IMR-90 (cell line): ENCODE measurements around the gene MOCOS. TPM values are rescaled to one million over a fixed set of nuclear protein-coding genes. Genes with fewer than 3 reads are reported as not detected.

Experiments used
- ATAC-seq: fragments of 200-7000 bp; cut with Tn5 transposase; 2 replicates; pipeline ENCODE4 v1.9.1; 2020; ENCODE audit warnings: low read depth, mild to moderate bottlenecking, moderate library complexity
- BruUV-seq: library from RNA; stranded (reverse); fragments of 400-500 nt; replicated peaks from 2 replicates; lab custom pipeline; 2021; lab: Mats Ljungman, UMichigan
- CTCF ChIA-PET: fragments of 300-600 bp; formaldehyde crosslinking; extraction: SDS; loops from one replicate; lab custom pipeline; 2021; ENCODE audit warnings: antibody characterized with exemption; lab: Yijun Ruan, JAX
- POLR2A ChIA-PET: fragments of 300-600 bp; sonication (Branson Sonifier 250); formaldehyde crosslinking; loops from one replicate; lab custom pipeline; 2022; ENCODE audit warnings: antibody characterized with exemption; ENCODE audit not compliant: unreplicated experiment; lab: Charles Lee
- DNase-seq: peaks from one replicate; pipeline ENCODE4 v3.0.0; 2013
- H2AFZ ChIP-seq: replicated peaks from 2 replicates; pipeline ENCODE3; 2013; ENCODE audit warnings: low read length, mild to moderate bottlenecking; ENCODE audit not compliant: poor library complexity
- H2AK5ac ChIP-seq: 2 replicates; pipeline ENCODE4 v1.6.1; 2013; ENCODE audit warnings: low read depth, low read length, inconsistent platforms
- H2AK9ac ChIP-seq: replicated peaks from 2 replicates; pipeline ENCODE3; 2013; ENCODE audit warnings: mild to moderate bottlenecking, low read depth, low read length, moderate library complexity; ENCODE audit not compliant: poor library complexity
- H2BK120ac ChIP-seq: 2 replicates; pipeline ENCODE4 v1.6.1; 2013; ENCODE audit warnings: low read depth, low read length, inconsistent platforms
- H2BK15ac ChIP-seq: 3 replicates; pipeline ENCODE4 v1.6.1; 2013; ENCODE audit warnings: low read depth, low read length, inconsistent platforms
- H2BK20ac ChIP-seq: 2 replicates; pipeline ENCODE4 v1.6.1; 2013; ENCODE audit warnings: low read depth, mild to moderate bottlenecking, inconsistent platforms, low read length, moderate library complexity
- H2BK5ac ChIP-seq: 2 replicates; pipeline ENCODE4 v1.6.1; 2013; ENCODE audit warnings: mild to moderate bottlenecking, low read depth, low read length, inconsistent platforms; ENCODE audit not compliant: poor library complexity, severe bottlenecking
- H3K14ac ChIP-seq: replicated peaks from 2 replicates; pipeline ENCODE4 v1.6.1; 2013; ENCODE audit warnings: low read depth, low read length, inconsistent platforms
- H3K18ac ChIP-seq: 2 replicates; pipeline ENCODE4 v1.6.1; 2013; ENCODE audit warnings: low read depth, low read length, control low read depth
- H3K23ac ChIP-seq: 2 replicates; pipeline ENCODE4 v1.6.1; 2013; ENCODE audit warnings: low read depth, low read length, inconsistent platforms
- H3K27ac ChIP-seq: 2 replicates; pipeline ENCODE4 v1.5.1; 2013; ENCODE audit warnings: mild to moderate bottlenecking, control low read depth, low read length; ENCODE audit not compliant: insufficient read depth
- H3K27me3 ChIP-seq: 2 replicates; pipeline ENCODE4 v1.6.1; 2013; ENCODE audit warnings: low read length; ENCODE audit not compliant: control insufficient read depth, insufficient read depth
- H3K36me3 ChIP-seq: 2 replicates; pipeline ENCODE4 v1.6.1; 2013; ENCODE audit warnings: low read length, mixed read lengths; ENCODE audit not compliant: control insufficient read depth, insufficient read depth
- H3K4ac ChIP-seq: 2 replicates; pipeline ENCODE4 v1.6.1; 2013; ENCODE audit warnings: low read depth, low read length, inconsistent platforms
- H3K4me1 ChIP-seq: 2 replicates; pipeline ENCODE4 v1.6.1; 2013; ENCODE audit warnings: low read length, mixed read lengths; ENCODE audit not compliant: control insufficient read depth, insufficient read depth
- H3K4me2 ChIP-seq: 2 replicates; pipeline ENCODE4 v1.6.1; 2013; ENCODE audit warnings: low read depth, mild to moderate bottlenecking, control low read depth, low read length, moderate library complexity
- H3K4me3 ChIP-seq: 2 replicates; pipeline ENCODE4 v1.5.1; 2013; ENCODE audit warnings: low read depth, mild to moderate bottlenecking, control low read depth, low read length, moderate library complexity; ENCODE audit not compliant: insufficient read depth
- H3K56ac ChIP-seq: 2 replicates; pipeline ENCODE4 v1.6.1; 2013; ENCODE audit warnings: low read length, inconsistent platforms; ENCODE audit not compliant: insufficient read depth; ENCODE audit errors: extremely low read depth
- H3K79me1 ChIP-seq, 2 experiments: 2 replicates each; pipeline ENCODE4 v1.6.1; 2013; ENCODE audit warnings: low read length in 2 of 2, inconsistent platforms in 1 of 2, low read depth in 1 of 2
- H3K9ac ChIP-seq: 2 replicates; pipeline ENCODE4 v1.6.1; 2013; ENCODE audit warnings: low read depth, low read length, control low read depth
- H3K9me1 ChIP-seq: 2 replicates; pipeline ENCODE4 v1.6.1; 2013; ENCODE audit warnings: low read length, inconsistent platforms; ENCODE audit not compliant: insufficient read depth
- H3K9me3 ChIP-seq: 2 replicates; pipeline ENCODE4 v1.6.1; 2013; ENCODE audit warnings: low read length; ENCODE audit not compliant: control insufficient read depth, insufficient read depth
- H4K20me1 ChIP-seq: 2 replicates; pipeline ENCODE4 v1.6.1; 2013; ENCODE audit warnings: low read length, inconsistent platforms; ENCODE audit not compliant: insufficient read depth
- H4K5ac ChIP-seq: 2 replicates; pipeline ENCODE4 v1.6.1; 2013; ENCODE audit warnings: mild to moderate bottlenecking, low read depth, low read length, control low read depth
- H4K8ac ChIP-seq, 2 experiments: 2 replicates each; pipeline ENCODE4 v1.6.1; 2013; ENCODE audit warnings: low read depth in 2 of 2, low read length in 2 of 2, control low read depth in 1 of 2, inconsistent platforms in 1 of 2
- H4K91ac ChIP-seq: 2 replicates; pipeline ENCODE4 v1.6.1; 2013; ENCODE audit warnings: low read depth, low read length, inconsistent platforms; ENCODE audit not compliant: insufficient read depth
- CHD1 ChIP-seq: IDR thresholded peaks from 2 replicates; pipeline ENCODE4 v1.6.1; 2012; ENCODE audit warnings: low read depth, low read length, improper control_type of control experiment
- MXI1 ChIP-seq: IDR thresholded peaks from 2 replicates; pipeline ENCODE4 v1.6.1; 2012; ENCODE audit warnings: low read depth, mild to moderate bottlenecking, low read length, moderate library complexity, borderline replicate concordance
- NFE2L2 ChIP-seq: fragments of 150-350 bp; IDR thresholded peaks from 2 replicates; pipeline ENCODE4 v1.6.1; 2016; ENCODE audit warnings: low read depth, mild to moderate bottlenecking, low read length
- WGBS, 2 experiments: methylation state at CpG; one replicate each; pipeline versions ENCODE4 v1.1.5 to v1.1.7; 2013; ENCODE audit warnings: missing lambda C conversion rate in 2 of 2; ENCODE audit not compliant: insufficient read length in 1 of 2; ENCODE audit errors: extremely low coverage in 2 of 2; 5-methylcytosine and 5-hydroxymethylcytosine counted together
- dilution Hi-C: fragments of 300-500 bp; cut with HindIII; formaldehyde crosslinking; loops from one replicate; pipeline ENCODE4 v1.14.3; 2018; ENCODE audit warnings: low sequenced_read_pairs; ENCODE audit not compliant: unreplicated experiment
- in situ Hi-C: fragments of 300-500 bp; cut with MboI; formaldehyde crosslinking; loops from 3 replicates; pipeline ENCODE4 v1.14.3; 2019; ENCODE audit warnings: low sequenced_read_pairs, inconsistent platforms, mixed read lengths
- intact Hi-C: fragments of 100-400 bp; cut with micrococcal nuclease; formaldehyde crosslinking; loops from 2 replicates; pipeline ENCODE4 v1.10.0; 2022
- polyA plus RNA-seq, 3 experiments: library from polyadenylated mRNA; depleted of rRNA; stranded (reverse); fragments of >200 nt; gene quantifications; 2 replicates each; pipeline ENCODE4 v1.2.3, GENCODE V29; 2012; ENCODE audit warnings: low replicate concordance in 1 of 3
- total RNA-seq: library from RNA; depleted of rRNA; stranded (reverse); fragments of >200 nt; gene quantifications from 2 replicates; pipeline ENCODE4 v1.2.3, GENCODE V29; 2012

Gene MOCOS
- total and polyA plus RNA-seq, 2 of the 4 experiments (the other 2 are of a cell fraction) = 1.1 to 2.2 TPM

GRCh38 chr18:36186461-36187192 is 670 bp upstream of the MOCOS start:
- DNase-seq = no peak
- intact Hi-C loops = no loop called here

More at GRCh38 chr18:36186461-36187192, 670 bp upstream of the MOCOS start:
- peak overlapping the region; percentile 81 to 90 for H4K8ac ChIP-seq
- peak overlapping the region; percentile 91 for H3K9ac ChIP-seq
- H3K4me3 ChIP-seq = peak overlapping the region; percentile 91
- ChIA-PET CTCF (interaction anchor here (0.9 to 1.0 kb wide), 2 partner anchors 90 to 236 kb away, joined by 3 to 4 read pairs; no protein-coding TSS in a partner anchor), POLR2A (no interaction called here)
- H3K14ac ChIP-seq = peak overlapping the region; percentile 94
- peak overlapping the region; percentile 75; the same call in 1 of the 2 replicates for H3K23ac ChIP-seq
- H4K20me1 ChIP-seq = no peaks in the 10 kb centered on the region
- TF ChIP-seq MXI1 (no peak), CHD1 (no peak), NFE2L2 (no peak)
- no peaks in the 10 kb centered on the region for H3K36me3 ChIP-seq
- H2BK20ac ChIP-seq = no peak overlapping the region
- H3K9me3 ChIP-seq = no peaks in the 10 kb centered on the region
- in situ Hi-C loops = no loop called here
- peak overlapping the region; percentile 55; the same call in 1 of the 3 replicates for H2BK15ac ChIP-seq
- H3K4me1 ChIP-seq = peaks cover 14% of the 10 kb centered on the region; the same call in 1 of the 2 replicates
- H2BK120ac ChIP-seq = peak overlapping the region; percentile 53; the same call in 1 of the 2 replicates
- dilution Hi-C loops = no loop called here
- H3K27ac ChIP-seq = peak overlapping the region; percentile 62
- peak overlapping the region; percentile 80; the same call in 1 of the 2 replicates for H4K91ac ChIP-seq
- peak overlapping the region; percentile 84 for H4K5ac ChIP-seq
- peak overlapping the region; percentile 95 for H2AFZ ChIP-seq
- no TSS peak for BruUV-seq
- H3K56ac ChIP-seq = peak overlapping the region; percentile 77; the same call in 1 of the 2 replicates
- H2AK5ac ChIP-seq = peak overlapping the region; percentile 13; the same call in 1 of the 2 replicates
- peak overlapping the region; percentile 94 for H2AK9ac ChIP-seq
- WGBS, 2 experiments = 27% methylated on average over 14 of the region's 47 CpGs; no CpG with 5 or more reads in 1 of the 2 experiments
- peak overlapping the region; percentile 78 for H3K4me2 ChIP-seq
- peaks cover 11% of the 10 kb centered on the region; the same call in 1 of the 2 replicates for H3K9me1 ChIP-seq
- peak overlapping the region; percentile 40 for H2BK5ac ChIP-seq
- no peaks in the 10 kb centered on the region for H3K27me3 ChIP-seq
- peaks cover 7 to 23% of the 10 kb centered on the region in 2 experiments; a peak in 3 of 4 replicates for H3K79me1 ChIP-seq
- H3K4ac ChIP-seq = peak overlapping the region; percentile 86
- peak; percentile 50 for ATAC-seq
- H3K18ac ChIP-seq = peak overlapping the region; percentile 75; the same call in 1 of the 2 replicates
